Adrenal gland (tissue), 12 donors: ENCODE measurements around the gene VWA3A. TPM values are rescaled to one million over a fixed set of nuclear protein-coding genes. Genes with fewer than 3 reads are reported as not detected.

ENCODE experiments used
- DNase-seq, 7 donors: peaks; one replicate each; pipeline ENCODE4 v3.0.0-alpha.2; 2019 to 2020
- H3K27ac ChIP-seq, 5 donors: fragments of 200-600 bp; sonication (generic) in 4 of 5; 1 replicate in 3 of 5; 2 replicates in 2 of 5; pipeline versions ENCODE4 v1.5.1 to v1.8.0; 2016 to 2020; ENCODE audit warnings: mild to moderate bottlenecking in 1 of 5
- H3K27me3 ChIP-seq: fragments of 200-600 bp; 2 replicates; pipeline ENCODE4 v1.8.0; 2021
- H3K36me3 ChIP-seq, 2 donors: fragments of 200-600 bp; replicated peaks in 1 of 2; 1 replicate in 1 of 2; 2 replicates in 1 of 2; pipeline versions ENCODE4 v1.5.1 to v1.8.0; 2018 to 2022
- H3K4me1 ChIP-seq, 2 donors: fragments of 200-600 bp; replicated peaks in 1 of 2; 1 replicate in 1 of 2; 2 replicates in 1 of 2; pipeline versions ENCODE4 v1.5.1 to v1.8.0; 2018 to 2021
- H3K4me3 ChIP-seq, 4 donors: fragments of 200-600 bp; sonication (generic) in 3 of 4; one replicate each; pipeline ENCODE4 v1.5.1; 2016 to 2018
- H3K9me3 ChIP-seq, 3 donors: fragments of 200-600 bp; sonication (generic) in 1 of 3; replicated peaks in 1 of 3; 1 replicate in 2 of 3; 2 replicates in 1 of 3; pipeline versions ENCODE4 v1.5.1 to v1.8.0; 2016 to 2021
- POLR2A ChIP-seq, 2 donors: fragments of 450-650 bp; IDR thresholded peaks; one replicate each; pipeline ENCODE4 v1.6.1; 2017; ENCODE audit warnings: antibody characterized with exemption in 2 of 2, mild to moderate bottlenecking in 2 of 2, moderate library complexity in 1 of 2
- WGBS, 4 donors: extraction: QIAGEN DNeasy Blood & Tissue Kit in 2 of 4; methylation state at CpG; one replicate each; pipeline versions ENCODE4 v1.1.5 to v1.1.7; 2013 to 2017; 5-methylcytosine and 5-hydroxymethylcytosine counted together
- intact Hi-C, 2 donors: fragments of 100-400 bp; cut with DNase I; formaldehyde crosslinking; loops; one replicate each; pipeline versions ENCODE4 v1.14.1 to v1.15.0; 2022 to 2023
- polyA plus RNA-seq, 3 donors: library from polyadenylated mRNA; stranded (reverse); fragments of 200-250 nt in 2 of 3; fragments of 350-450 nt in 1 of 3; fragmentation: Illumina TruSeq in 1 of 3; extraction: RNeasy Lipid Tissue Mini Kit (QIAGEN cat#74804) in 1 of 3; gene quantifications; one replicate each; pipeline ENCODE4 v1.2.3, GENCODE V29; 2013 to 2014
- total RNA-seq, 9 donors: library from RNA; depleted of rRNA in 4 of 9; stranded (reverse); fragments of >200 nt in 4 of 9; fragments of 120-200 nt in 1 of 9; fragmentation: NEBNext Ultra II Directional in 1 of 9; extraction: Animal tissue kit (Norgen Biotek cat#: 25700) in 1 of 9; gene quantifications; one replicate each; pipeline versions ENCODE4 v1.1.0 to v1.2.4, GENCODE V29; 2013 to 2023
- TF ChIP-seq, protein P1 (sequence below), 6 experiments: fragments of 450-650 bp in 4 of 6; fragments of 200-600 bp in 2 of 6; sonication (generic) in 1 of 6; IDR thresholded peaks; 1 replicate in 5 of 6; 2 replicates in 1 of 6; pipeline versions ENCODE4 v1.5.1 to v1.8.0; 2016 to 2021; ENCODE audit warnings: antibody characterized with exemption in 6 of 6, mild to moderate bottlenecking in 2 of 6, moderate library complexity in 1 of 6
- donor health status: healthy with polysubstance abuse.
- donor health status: Bipolar disorder and iron deficiency.
- donor health status: DM: yes; HTN: yes; CAD: no.
- donor health status: DM: no; HTN: no; CAD: no.
- donor health status: DM: no; HTN: no; CAD: no.
- donor health status: DM: yes; HTN: yes; CAD: no.

The VWA3A gene
- total and polyA plus RNA-seq, 12 donors = 0.17 to 0.72 (median 0.29) TPM; not detected in 6

DNA sequence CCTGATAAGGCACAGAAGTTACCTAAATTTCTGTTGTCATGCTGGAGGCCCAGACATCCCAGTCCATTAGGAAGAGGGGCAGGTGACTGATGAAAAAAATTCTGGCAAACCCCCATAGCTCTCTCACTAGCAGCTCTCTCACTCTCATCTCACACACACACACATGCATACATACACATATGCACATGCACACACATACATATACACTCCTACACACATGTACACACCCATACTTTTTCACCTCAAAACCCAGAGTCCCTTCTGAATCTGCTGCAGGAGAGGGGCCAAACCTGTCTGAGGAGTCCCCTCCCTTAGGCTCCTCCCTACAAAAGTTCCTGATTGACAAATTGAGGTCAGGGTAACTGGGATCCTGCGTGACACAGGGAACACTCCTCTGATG, 47.4 kb downstream of the VWA3A start:
- intact Hi-C loops = no loop called here
- WGBS, 4 donors = 20 to 40% (median 35%) methylated on average over 1 of the region's 1 CpG

DNA sequence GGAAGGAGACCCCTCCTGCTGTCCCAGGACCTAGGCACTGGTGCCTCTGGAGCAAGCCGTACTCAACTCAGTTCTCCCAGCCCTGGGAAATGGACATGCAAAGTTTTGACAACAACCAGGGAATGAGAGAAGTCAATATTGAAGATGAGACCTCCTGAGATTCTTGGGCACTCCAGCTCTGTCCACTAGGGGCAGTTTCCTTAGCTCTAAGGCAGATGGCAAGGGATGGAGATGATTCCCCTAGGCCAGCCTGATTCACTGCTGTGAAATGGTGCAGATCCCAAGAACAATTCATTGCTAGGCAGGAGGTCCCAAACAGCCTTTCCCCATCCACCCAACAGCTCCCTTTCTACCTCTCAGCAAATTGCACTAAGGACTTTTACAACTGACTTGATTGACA, 49.4 kb downstream of the VWA3A start:
- DNase-seq = no peak
- Histone ChIP-seq H3K27ac (no peak overlapping the region), H3K27me3 (no peaks in the 10 kb centered on the region), H3K9me3 (no peaks in the 10 kb centered on the region), H3K4me3 (no peak overlapping the region), H3K4me1 (no peaks in the 10 kb centered on the region), H3K36me3 (no peaks in the 10 kb centered on the region)
- no peak for TF ChIP-seq POLR2A (IDR thresholded peaks at IDR 0.05)
- TF ChIP-seq, protein P1, sequence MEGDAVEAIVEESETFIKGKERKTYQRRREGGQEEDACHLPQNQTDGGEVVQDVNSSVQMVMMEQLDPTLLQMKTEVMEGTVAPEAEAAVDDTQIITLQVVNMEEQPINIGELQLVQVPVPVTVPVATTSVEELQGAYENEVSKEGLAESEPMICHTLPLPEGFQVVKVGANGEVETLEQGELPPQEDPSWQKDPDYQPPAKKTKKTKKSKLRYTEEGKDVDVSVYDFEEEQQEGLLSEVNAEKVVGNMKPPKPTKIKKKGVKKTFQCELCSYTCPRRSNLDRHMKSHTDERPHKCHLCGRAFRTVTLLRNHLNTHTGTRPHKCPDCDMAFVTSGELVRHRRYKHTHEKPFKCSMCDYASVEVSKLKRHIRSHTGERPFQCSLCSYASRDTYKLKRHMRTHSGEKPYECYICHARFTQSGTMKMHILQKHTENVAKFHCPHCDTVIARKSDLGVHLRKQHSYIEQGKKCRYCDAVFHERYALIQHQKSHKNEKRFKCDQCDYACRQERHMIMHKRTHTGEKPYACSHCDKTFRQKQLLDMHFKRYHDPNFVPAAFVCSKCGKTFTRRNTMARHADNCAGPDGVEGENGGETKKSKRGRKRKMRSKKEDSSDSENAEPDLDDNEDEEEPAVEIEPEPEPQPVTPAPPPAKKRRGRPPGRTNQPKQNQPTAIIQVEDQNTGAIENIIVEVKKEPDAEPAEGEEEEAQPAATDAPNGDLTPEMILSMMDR (IDR thresholded peaks at IDR 0.05) = no peak
- intact Hi-C loops = no loop called here
- WGBS, 4 donors = 70 to 91% (median 85%) methylated on average over 1 of the region's 1 CpG

More for the DNA sequence above, 47.4 kb downstream of the VWA3A start:
- TF ChIP-seq, protein P1 (IDR thresholded peaks at IDR 0.05) = no peak
- TF ChIP-seq POLR2A (IDR thresholded peaks at IDR 0.05) = no peak
- H3K4me3 ChIP-seq = no peak overlapping the region
- H3K27ac ChIP-seq = no peak overlapping the region
- no peaks in the 10 kb centered on the region for H3K4me1 ChIP-seq
- no peaks in the 10 kb centered on the region for H3K9me3 ChIP-seq
- no peaks in the 10 kb centered on the region for H3K36me3 ChIP-seq
- no peak for DNase-seq
- no peaks in the 10 kb centered on the region for H3K27me3 ChIP-seq

DNA sequence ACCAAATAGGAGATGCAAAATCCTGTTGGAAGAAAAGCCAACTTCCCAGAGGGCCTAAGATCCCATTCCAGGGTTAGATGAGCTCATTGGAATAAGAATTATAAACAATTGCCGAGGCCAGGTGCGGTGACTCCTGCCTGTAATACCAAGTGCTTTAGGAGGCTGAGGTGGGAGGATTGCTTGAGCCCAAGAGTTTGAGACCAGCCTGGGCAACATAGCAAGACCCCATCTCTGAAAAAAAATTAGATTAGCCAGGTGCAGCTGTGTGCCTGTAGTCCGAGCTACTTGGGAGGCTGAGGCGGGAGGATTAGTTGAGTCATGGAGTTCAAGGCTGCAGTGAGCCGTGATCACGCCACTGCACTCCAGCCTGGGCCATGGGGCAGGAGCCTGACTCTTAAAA, 52.2 kb downstream of the VWA3A start:
- Histone ChIP-seq H3K9me3 (no peaks in the 10 kb centered on the region), H3K36me3 (no peaks in the 10 kb centered on the region), H3K4me3 (no peak overlapping the region), H3K4me1 (no peaks in the 10 kb centered on the region), H3K27ac (no peak overlapping the region), H3K27me3 (no peaks in the 10 kb centered on the region)
- WGBS, 4 donors = 55 to 79% (median 69%) methylated on average over 6 of the region's 6 CpGs
- TF ChIP-seq, protein P1 (IDR thresholded peaks at IDR 0.05) = no peak
- no peak for TF ChIP-seq POLR2A (IDR thresholded peaks at IDR 0.05)
- intact Hi-C loops = no loop called here
- DNase-seq = no peak

DNA sequence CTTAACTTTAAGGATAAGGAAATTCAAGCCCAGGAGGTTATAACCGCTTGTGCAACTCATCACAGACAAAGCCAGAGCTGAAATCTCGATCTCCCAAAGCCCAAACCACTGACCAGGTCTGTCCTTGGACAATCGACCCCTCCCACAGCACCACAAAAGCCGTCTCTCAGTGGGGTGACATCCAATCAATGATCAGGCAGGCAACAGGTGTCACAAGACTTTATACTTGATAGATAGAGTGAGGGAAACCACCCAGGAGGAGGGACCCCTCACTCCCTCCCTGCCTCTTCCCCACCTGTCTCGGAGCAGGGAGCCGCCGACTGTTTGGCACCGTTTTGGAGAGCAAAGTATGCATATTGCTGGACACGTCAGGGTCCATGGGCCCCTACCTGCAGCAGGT, 55.5 kb downstream of the VWA3A start:
- H3K4me1 ChIP-seq = no peaks in the 10 kb centered on the region
- no peak for TF ChIP-seq POLR2A (IDR thresholded peaks at IDR 0.05)
- TF ChIP-seq, protein P1 (IDR thresholded peaks at IDR 0.05) = no peak
- H3K27me3 ChIP-seq = no peaks in the 10 kb centered on the region
- no peak for DNase-seq
- no peak overlapping the region for H3K4me3 ChIP-seq
- no peak overlapping the region for H3K27ac ChIP-seq
- WGBS, 4 donors = 64 to 73% (median 68%) methylated on average over 7 to 9 of the region's 9 CpGs
- intact Hi-C loops = no loop called here
- H3K36me3 ChIP-seq = no peaks in the 10 kb centered on the region
- H3K9me3 ChIP-seq = no peaks in the 10 kb centered on the region
